HS-27A (cell line): ENCODE measurements around the gene ABLIM2.

Experiments
- DNase-seq: peaks from one replicate; pipeline ENCODE4 v3.0.0-alpha.2; 2012; ENCODE audit warnings: low read depth, missing footprints

ABLIM2 gene

DNA sequence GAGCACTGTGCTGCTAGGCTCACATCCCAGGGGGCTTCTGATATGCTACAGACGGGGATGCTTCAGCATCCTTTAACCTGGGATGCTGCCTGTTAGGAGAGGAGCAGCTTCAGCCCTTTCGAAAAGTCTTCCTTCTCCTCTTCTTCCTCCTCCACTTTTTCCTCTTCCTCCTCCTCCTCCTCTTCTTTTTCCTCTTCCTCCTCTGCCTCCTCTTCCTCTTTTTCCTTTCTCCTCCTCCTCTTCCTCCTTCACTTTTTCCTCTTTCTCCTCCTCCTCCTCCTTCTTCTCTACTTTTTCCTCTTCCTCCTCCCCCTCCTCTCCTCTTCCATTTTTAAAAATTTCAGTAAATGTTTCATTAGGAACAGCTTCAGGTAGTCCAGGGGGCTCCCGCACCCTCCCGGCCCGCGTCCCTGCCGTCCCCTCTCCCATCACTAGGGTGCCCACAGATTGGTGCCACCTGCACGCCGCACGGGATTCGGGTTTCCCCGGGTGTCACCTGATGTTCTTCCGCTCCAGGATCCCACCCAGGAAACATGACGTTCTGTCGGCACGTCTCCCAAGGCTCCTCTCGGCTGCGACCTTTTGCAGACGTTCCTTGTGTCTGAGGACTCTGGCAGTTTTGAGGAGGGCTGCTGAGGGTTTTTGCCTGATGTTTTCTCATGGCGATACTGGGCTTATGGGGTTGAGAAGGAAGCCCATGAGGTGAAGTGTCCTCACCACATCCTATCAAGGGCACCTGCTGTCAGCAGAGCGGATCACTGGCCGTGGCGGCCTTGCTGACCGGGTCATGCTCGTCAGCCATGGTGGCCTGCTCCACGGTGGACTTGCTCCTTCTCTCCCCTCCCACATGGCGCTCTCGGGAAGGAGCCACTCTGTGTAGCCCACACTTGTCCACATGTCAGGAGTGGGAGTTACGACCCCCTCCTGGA lies 135.6 kb downstream of the ABLIM2 start:
- no peak for DNase-seq

DNA sequence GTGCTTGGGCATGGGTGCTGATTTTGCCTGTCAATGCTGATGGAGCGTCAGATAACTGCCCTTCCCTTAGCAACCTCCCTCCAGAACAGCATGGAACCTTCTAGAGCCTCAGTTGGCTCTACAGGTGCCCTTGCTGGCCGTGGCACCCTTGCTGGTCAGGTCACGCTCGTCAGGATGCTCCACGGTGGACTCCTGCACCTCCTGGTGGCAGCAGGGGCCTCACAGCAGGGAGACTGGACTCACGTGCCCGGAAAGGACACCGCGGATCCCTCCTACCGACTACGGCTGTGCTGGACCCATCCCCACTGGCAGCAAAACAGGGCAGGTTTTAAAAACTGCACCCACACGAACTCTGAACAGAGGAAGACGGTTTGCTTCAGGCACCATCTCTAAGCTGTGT lies 136.8 kb downstream of the ABLIM2 start:
- DNase-seq, result no peak

GRCh38 chr4:8019396-8020365 lies 138.9 kb downstream of the ABLIM2 start:
- no peak for DNase-seq

- no peak for DNase-seq
Measured at GRCh38 chr4:8016527-8016926, 142.1 kb downstream of the ABLIM2 start.

GRCh38 chr4:8015512-8015911 lies 143.1 kb downstream of the ABLIM2 start:
- DNase-seq, result no peak

- DNase-seq, result no peak
Measured at GRCh38 chr4:8013976-8014726, 144.5 kb downstream of the ABLIM2 start.

GRCh38 chr4:8012517-8012916 lies 146.1 kb downstream of the ABLIM2 start:
- no peak for DNase-seq

DNA sequence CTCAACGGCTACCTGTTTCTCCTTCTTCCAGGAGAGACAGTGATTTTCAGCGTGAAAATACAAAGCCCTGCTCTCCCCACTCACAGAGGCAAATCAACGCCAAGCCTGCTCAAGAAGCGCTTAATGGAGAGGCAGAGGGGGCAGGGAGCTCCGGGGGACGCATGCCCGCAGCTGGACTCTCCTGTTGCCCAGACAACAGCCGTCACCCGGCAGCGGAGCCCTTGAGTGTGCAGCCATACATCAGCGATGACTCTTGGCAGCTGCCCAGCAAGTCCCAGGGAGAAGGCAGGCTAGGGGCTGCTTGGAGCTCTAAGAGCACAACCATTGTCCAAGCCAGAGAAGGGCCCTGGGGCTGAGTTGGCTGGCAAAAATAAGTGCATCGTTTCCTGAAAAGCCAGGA lies 148.0 kb downstream of the ABLIM2 start:
- DNase-seq, result no peak

DNA sequence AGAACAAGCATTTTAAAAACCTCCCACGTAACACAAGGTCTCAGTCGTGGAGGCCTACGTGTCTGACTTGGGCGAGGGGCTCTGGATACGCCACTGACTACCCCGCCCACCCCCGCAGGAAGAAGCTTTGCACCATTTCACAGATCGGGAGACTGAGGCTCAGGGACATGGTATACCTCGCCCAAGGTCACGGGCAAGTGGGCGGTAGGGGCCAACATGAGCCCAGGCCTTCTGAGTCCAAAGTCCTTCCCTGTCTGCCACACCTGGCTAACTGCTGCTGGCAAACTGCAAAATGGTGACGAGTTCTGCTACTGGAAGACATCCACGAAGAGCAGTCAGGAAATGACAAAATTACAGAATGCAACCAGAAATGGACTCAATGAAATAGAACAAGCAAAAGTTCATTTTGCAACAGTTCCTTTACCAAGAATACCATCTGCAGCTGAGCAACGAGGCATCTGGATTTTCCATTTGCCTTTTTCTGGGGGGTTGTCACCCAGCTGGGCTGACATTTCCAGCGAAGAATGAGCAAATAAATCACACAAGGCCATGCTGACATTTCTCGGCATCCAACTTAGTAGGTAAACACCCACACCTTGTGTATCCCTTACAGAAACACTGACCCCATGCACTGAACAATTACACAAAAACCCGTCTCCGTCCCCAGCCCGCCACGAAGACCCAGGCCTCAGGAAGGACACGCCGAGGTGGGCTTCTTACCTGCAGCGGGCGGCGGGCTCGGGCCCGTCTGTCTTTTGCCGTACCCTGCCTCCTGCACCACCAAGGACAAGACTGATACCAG lies 148.7 kb downstream of the ABLIM2 start:
- no peak for DNase-seq

GRCh38 chr4:8009097-8009496 lies 149.5 kb downstream of the ABLIM2 start:
- DNase-seq, result no peak

DNA sequence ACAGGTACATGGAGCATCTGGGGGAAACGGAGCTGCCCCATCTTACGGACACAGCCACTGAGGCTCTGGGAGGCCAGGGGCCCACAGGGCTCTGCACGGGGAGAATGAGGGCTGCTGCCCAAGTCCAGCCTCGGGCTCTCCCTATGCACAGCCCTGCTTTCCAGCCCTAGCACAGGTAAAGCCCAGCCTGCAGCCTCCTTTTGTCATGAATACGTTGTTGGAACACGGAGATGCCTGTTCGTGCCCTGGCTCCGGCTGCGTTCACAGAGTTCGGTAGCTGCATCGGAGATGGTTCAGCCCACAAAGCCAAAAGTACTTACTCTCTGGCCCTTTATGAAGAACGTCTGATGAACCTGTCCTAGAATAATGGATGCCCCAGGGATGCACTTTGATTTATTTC lies 150.2 kb downstream of the ABLIM2 start:
- no peak for DNase-seq

DNA sequence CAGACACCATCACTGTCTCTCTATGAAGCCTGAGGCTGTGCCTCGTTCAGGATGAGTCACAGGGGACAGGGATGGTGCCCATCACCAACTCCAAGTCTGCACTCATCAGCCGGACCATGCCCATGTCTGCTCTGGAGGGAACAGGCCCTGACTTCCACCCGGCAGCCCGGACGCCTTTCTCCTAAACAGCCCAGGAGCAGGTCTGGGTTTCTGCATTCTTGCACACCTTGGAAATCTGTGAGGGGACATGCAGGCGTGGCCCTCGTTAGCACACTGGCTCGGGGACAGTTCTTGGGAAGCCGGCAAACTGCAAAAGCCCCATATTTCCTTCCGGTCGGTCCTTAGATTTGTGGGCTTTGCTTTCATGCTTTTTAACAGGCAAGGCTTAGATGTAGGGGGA lies 151.0 kb downstream of the ABLIM2 start:
- DNase-seq, result no peak

DNA sequence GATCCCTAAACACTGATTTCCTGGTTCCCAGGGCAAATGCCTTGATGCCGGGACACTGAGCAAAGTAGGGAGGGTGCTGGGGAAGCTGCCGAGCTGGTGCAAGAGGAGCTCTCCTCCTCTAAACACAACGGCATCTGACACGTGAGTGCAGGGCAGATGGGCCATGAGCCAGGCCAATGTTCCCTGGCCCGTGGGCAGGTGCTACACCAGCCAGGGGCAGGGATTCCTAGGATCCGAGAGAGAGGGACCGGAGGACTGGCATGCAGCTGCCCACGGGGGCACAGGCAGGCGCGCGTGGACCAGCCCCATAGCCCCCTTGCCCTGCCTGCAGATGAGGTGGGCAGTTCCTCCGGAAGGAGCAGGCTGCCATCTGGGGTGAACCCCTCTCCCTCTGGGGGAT lies 152.1 kb downstream of the ABLIM2 start:
- no peak for DNase-seq

DNA sequence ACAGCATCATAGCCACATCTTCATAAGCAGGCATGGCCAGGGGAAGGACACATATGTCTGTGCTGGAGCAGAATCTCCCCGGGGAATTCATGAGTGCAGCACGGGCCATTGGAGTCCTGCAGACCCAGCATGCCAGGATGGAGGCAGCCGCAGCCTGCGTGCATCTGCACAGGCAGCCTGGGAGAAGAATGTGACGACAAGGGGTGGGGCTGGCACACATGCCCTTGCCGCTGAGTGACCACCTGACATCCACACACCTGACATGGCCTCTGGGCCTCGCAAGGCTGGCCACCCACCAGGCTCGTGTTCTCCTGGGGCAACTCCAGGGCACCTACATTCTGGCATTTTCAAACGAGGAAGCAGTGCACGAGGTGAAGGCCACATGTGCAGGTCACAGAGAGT lies 152.8 kb downstream of the ABLIM2 start:
- DNase-seq, result no peak

DNA sequence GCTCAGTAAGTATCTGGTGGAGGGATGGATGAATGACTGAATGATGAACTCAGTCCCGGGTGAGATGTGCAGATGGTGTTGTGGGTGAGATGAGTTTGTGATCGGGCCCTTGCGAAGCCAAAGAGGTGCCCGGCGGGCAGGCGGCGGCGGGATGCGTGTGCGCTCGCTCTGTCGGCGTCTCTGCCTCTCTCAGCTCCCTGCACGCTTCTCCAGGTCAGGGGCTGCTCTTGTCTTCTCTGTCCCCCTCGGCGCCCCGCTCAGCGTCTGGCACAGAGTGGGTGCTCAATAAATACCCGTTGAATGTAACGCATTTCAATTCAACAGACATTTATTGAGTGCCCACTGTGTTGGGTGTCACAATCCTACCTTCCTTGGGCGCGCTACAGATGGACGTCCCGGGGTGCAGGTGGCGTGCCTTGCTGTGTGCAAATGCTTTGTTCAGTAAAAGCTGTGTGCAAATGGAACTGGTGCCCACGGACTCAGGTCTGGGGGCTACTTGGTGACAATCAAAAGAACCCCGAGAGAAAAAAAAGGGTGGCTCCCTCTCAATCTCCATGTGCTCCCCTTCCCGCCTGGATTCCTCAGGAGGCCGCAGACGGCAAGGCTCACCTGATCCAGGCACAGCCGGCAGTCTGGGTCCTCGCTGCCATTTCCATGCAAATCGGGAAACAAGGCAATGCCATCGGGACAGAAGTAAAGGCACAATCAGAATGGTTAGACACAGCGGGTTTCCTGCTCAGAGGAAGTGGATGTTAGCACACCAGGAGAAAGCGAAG lies 153.4 kb downstream of the ABLIM2 start:
- DNase-seq, result no peak

GRCh38 chr4:8004066-8004465 lies 154.5 kb downstream of the ABLIM2 start:
- no peak for DNase-seq

- no peak for DNase-seq
Measured at GRCh38 chr4:8002525-8003309, 155.9 kb downstream of the ABLIM2 start.

- DNase-seq, result no peak
Measured at GRCh38 chr4:8001564-8002355, 156.9 kb downstream of the ABLIM2 start.
